SU-DHL-6 (cell line): ENCODE measurements around the gene TAF5.

Experiments
- H2AFZ ChIP-seq: fragments of 200-600 bp; sonication (generic); 2 replicates; pipeline ENCODE4 v1.6.1; 2014; ENCODE audit warnings: low read depth, mild to moderate bottlenecking, moderate library complexity, mixed read lengths, antibody characterized with exemption, low read length; ENCODE audit not compliant: severe bottlenecking
- H3F3A ChIP-seq: fragments of 200-600 bp; shearing (Covaris generic); 2 replicates; pipeline ENCODE4 v1.6.0; 2016; ENCODE audit warnings: antibody characterized with exemption, mild to moderate bottlenecking; ENCODE audit not compliant: insufficient read depth
- H3K27ac ChIP-seq: fragments of 200-600 bp; sonication (generic); 2 replicates; pipeline ENCODE4 v1.5.1; 2016; ENCODE audit warnings: low read depth, mild to moderate bottlenecking, low read length, moderate library complexity, mixed read lengths
- H3K27me3 ChIP-seq: fragments of 200-600 bp; sonication (generic), shearing (Covaris generic); 2 replicates; pipeline ENCODE4 v1.6.0; 2014; ENCODE audit warnings: mild to moderate bottlenecking, low read length
- H3K36me3 ChIP-seq: fragments of 200-600 bp; sonication (generic); 2 replicates; pipeline ENCODE4 v1.6.1; 2014; ENCODE audit warnings: mild to moderate bottlenecking, low read length, mixed read lengths
- H3K4me2 ChIP-seq: fragments of 300-600, 200-600 bp; shearing (Covaris generic), sonication (generic); 2 replicates; pipeline ENCODE4 v1.6.0; 2014; ENCODE audit warnings: low read length, low read depth, mild to moderate bottlenecking; ENCODE audit not compliant: poor library complexity, severe bottlenecking
- H3K4me3 ChIP-seq: fragments of 200-600 bp; sonication (generic); 2 replicates; pipeline ENCODE4 v1.5.1; 2014; ENCODE audit warnings: antibody characterized with exemption, low read length, mild to moderate bottlenecking, mixed read lengths; ENCODE audit not compliant: insufficient read depth, poor library complexity, severe bottlenecking
- H3K79me2 ChIP-seq: fragments of 200-600 bp; sonication (generic); 2 replicates; pipeline ENCODE4 v1.6.1; 2014; ENCODE audit warnings: mild to moderate bottlenecking, low read length, moderate library complexity; ENCODE audit not compliant: insufficient read depth
- H3K9ac ChIP-seq: fragments of 200-600 bp; sonication (generic); 2 replicates; pipeline ENCODE4 v1.7.0; 2014; ENCODE audit warnings: mild to moderate bottlenecking, low read length
- H3K9me2 ChIP-seq: fragments of 200-600 bp; sonication (generic); replicated peaks from 2 replicates; pipeline ENCODE4 v1.6.1; 2014; ENCODE audit warnings: low read length; ENCODE audit not compliant: insufficient read depth
- H3K9me3 ChIP-seq: fragments of 200-600 bp; sonication (generic); 2 replicates; pipeline ENCODE4 v1.6.1; 2014; ENCODE audit warnings: low read length, mixed read lengths; ENCODE audit not compliant: insufficient read depth
- H4K20me1 ChIP-seq: fragments of 200-600 bp; sonication (generic); 2 replicates; pipeline ENCODE4 v1.6.1; 2014; ENCODE audit warnings: low read depth, mild to moderate bottlenecking, antibody characterized with exemption, low read length, moderate library complexity, mixed read lengths
- EZH2phosphoT487 ChIP-seq: fragments of 200-600 bp; sonication (generic), shearing (Covaris generic); conservative IDR thresholded peaks from 2 replicates; pipeline ENCODE4 v1.6.1; 2018; ENCODE audit warnings: mild to moderate bottlenecking, antibody characterized with exemption, low read length, moderate library complexity, mixed read lengths
- TF ChIP-seq, protein P1 (sequence below): fragments of 200-600 bp; sonication (generic); IDR thresholded peaks from one replicate; pipeline ENCODE4 v1.5.1; 2017; ENCODE audit warnings: antibody characterized with exemption, mild to moderate bottlenecking, low read length, moderate library complexity; ENCODE audit not compliant: insufficient read depth, poor library complexity, severe bottlenecking

Gene TAF5

DNA sequence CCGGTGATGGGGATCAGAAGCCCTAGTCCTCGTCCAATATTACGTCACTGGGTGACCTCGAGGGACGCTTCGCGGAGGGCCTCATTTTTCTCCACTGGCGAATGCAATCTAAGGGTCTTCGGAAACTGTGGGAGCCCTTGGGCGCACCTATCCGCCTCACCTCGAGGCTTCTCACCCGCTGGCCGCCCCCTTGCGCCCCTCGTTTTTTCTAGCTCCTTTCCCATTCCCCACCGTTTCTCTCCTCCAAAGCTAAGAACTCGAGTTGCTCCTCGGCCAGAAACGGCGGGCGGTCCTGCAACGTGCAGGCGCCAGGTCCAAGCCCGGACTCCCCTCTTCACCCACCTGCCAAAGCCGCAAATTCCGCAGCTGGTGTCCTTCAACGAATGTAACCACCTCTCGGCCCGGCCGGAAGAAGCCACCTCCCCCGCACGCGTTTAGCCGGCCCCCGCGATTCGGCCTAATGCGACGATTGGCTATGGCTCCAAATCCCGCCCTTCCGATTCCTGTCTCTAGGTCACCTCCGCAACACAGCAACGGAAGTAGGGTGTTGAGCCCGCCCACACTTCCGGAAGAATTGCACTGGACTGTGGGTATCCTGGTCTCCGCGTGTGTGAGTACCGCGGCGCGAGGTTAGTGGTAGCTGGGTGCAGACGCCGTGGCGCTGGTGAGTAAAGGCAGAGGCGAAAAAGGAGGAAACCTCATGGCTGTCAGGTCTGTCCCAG, 28.5 kb downstream of the TAF5 start, which contains the start of the genes ATP5MK and PDCD11:
Gene ATP5MK, minus strand, starts transcription at position 409 of the 722 bp plus-strand sequence. CDS start 4,018 bp downstream, outside the sequence.
Gene PDCD11, plus strand, starts transcription at position 560 of the 722 bp plus-strand sequence. CDS start 1,801 bp downstream, outside the sequence.
- Histone ChIP-seq H3K36me3 (peaks cover 5% of the 10 kb centered on the region; the same call in 1 of the 2 replicates), H3K9ac (peak within 1 kb of the TSS; percentile 77), H3F3A (peaks cover 4% of the 10 kb centered on the region; the same call in 1 of the 2 replicates), H3K27me3 (no peaks in the 10 kb centered on the region), H3K9me2 (no peaks in the 10 kb centered on the region), H3K4me2 (peak within 1 kb of the TSS; percentile 92), H3K79me2 (peaks cover 56% of the 10 kb centered on the region), H2AFZ (peak within 1 kb of the TSS; percentile 71), H4K20me1 (no peaks in the 10 kb centered on the region), H3K9me3 (no peaks in the 10 kb centered on the region), H3K4me3 (peak within 1 kb of the TSS; percentile 83), H3K27ac (peak within 1 kb of the TSS; percentile 27)
- TF ChIP-seq, protein P1, sequence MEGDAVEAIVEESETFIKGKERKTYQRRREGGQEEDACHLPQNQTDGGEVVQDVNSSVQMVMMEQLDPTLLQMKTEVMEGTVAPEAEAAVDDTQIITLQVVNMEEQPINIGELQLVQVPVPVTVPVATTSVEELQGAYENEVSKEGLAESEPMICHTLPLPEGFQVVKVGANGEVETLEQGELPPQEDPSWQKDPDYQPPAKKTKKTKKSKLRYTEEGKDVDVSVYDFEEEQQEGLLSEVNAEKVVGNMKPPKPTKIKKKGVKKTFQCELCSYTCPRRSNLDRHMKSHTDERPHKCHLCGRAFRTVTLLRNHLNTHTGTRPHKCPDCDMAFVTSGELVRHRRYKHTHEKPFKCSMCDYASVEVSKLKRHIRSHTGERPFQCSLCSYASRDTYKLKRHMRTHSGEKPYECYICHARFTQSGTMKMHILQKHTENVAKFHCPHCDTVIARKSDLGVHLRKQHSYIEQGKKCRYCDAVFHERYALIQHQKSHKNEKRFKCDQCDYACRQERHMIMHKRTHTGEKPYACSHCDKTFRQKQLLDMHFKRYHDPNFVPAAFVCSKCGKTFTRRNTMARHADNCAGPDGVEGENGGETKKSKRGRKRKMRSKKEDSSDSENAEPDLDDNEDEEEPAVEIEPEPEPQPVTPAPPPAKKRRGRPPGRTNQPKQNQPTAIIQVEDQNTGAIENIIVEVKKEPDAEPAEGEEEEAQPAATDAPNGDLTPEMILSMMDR: no peak
- no peak for TF ChIP-seq EZH2phosphoT487

GRCh38 chr10:103396789-103397087, 29.0 kb downstream of the TAF5 start:
- TF ChIP-seq EZH2phosphoT487: no peak
- TF ChIP-seq, protein P1: no peak
- Histone ChIP-seq H3K9me2 (no peaks in the 10 kb centered on the region), H2AFZ (peak overlapping the region; percentile 71), H3K9me3 (no peaks in the 10 kb centered on the region), H3K36me3 (peaks cover 4% of the 10 kb centered on the region; the same call in 1 of the 2 replicates), H3F3A (peaks cover 4% of the 10 kb centered on the region; the same call in 1 of the 2 replicates), H3K4me3 (peak overlapping the region; percentile 83), H3K4me2 (peak overlapping the region; percentile 74), H3K27me3 (no peaks in the 10 kb centered on the region), H4K20me1 (no peaks in the 10 kb centered on the region), H3K79me2 (peaks cover 56% of the 10 kb centered on the region), H3K9ac (peak overlapping the region; percentile 77), H3K27ac (peak overlapping the region; percentile 27; the same call in 1 of the 2 replicates)

DNA sequence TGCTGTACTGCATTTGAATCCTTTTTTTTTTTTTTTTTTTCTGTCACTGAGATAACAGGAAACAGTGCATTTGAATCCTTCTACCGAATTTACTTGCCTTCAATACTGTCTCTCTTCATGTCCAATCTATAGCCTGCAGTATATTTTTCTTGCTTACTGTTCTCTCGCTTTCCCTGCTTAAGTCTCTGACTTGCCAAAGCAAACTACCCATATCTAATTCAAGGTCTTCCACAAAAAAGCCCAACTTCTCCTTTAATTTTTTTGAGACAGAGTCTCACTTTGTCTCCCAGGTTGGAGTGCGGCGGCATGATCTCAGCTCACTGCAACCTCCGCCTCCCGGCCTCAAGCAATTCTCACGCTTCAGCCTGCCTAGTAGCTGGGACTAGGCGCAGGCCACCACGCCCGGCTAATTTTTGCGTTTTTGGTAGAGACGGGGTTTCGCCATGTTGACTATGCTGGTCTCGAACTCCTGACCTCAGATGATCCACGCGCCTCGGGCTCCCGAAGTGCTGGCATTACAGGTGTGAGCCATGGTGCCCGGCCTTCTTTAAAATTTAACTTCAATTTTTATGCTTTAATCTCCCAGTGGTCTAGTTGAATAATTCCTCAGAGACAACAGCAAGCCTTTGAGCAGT, 29.5 kb downstream of the TAF5 start:
- H4K20me1 ChIP-seq: no peaks in the 10 kb centered on the region
- peak overlapping the region; percentile 77 for H3K9ac ChIP-seq
- peak overlapping the region; percentile 74 for H3K4me2 ChIP-seq
- no peaks in the 10 kb centered on the region for H3K27me3 ChIP-seq
- H3K4me3 ChIP-seq: peak overlapping the region; percentile 83
- TF ChIP-seq EZH2phosphoT487: no peak
- TF ChIP-seq, protein P1: no peak
- peak overlapping the region; percentile 27; the same call in 1 of the 2 replicates for H3K27ac ChIP-seq
- H3K79me2 ChIP-seq: peaks cover 56% of the 10 kb centered on the region
- peaks cover 4% of the 10 kb centered on the region; the same call in 1 of the 2 replicates for H3F3A ChIP-seq
- no peaks in the 10 kb centered on the region for H3K9me3 ChIP-seq
- H3K9me2 ChIP-seq: no peaks in the 10 kb centered on the region
- no peak overlapping the region for H2AFZ ChIP-seq
- peaks cover 4% of the 10 kb centered on the region; the same call in 1 of the 2 replicates for H3K36me3 ChIP-seq
